Measurements from ENCODE around the gene DNAI2. TPM values are rescaled to one million over a fixed set of nuclear protein-coding genes. Genes with fewer than 3 reads are reported as not detected.

Gene DNAI2
- total RNA-seq, 1 donor from 2014 or later = not detected

- DNase-seq (ENCODE audit: low read depth) (no peak), FAIRE-seq (no peak)
- no peaks in the 10 kb centered on the region for H4K20me1 ChIP-seq (ENCODE audit: insufficient read depth, low read length)
- H3K36me3 ChIP-seq (ENCODE audit: insufficient read depth, low read length) = no peaks in the 10 kb centered on the region
- H3K27ac ChIP-seq (ENCODE audit: low read depth, low read length) = no peak overlapping the region
- peaks cover 5% of the 10 kb centered on the region for H3K9me3 Mint-ChIP-seq (ENCODE audit: unreplicated experiment)
- H3K9me3 ChIP-seq (ENCODE audit: insufficient read depth, low read depth, low read length) = no peaks in the 10 kb centered on the region
- H3K4me3 Mint-ChIP-seq (ENCODE audit: unreplicated experiment) = no peak overlapping the region
- H3K9ac ChIP-seq (ENCODE audit: low read length) = no peak overlapping the region
- H3K36me3 Mint-ChIP-seq (ENCODE audit: low read depth, unreplicated experiment) = peaks cover 13% of the 10 kb centered on the region
- TF ChIP-seq EZH2 (IDR thresholded peaks at IDR 0.05; ENCODE audit: insufficient read depth, low read length) = no peak
- TF ChIP-seq, protein P1, sequence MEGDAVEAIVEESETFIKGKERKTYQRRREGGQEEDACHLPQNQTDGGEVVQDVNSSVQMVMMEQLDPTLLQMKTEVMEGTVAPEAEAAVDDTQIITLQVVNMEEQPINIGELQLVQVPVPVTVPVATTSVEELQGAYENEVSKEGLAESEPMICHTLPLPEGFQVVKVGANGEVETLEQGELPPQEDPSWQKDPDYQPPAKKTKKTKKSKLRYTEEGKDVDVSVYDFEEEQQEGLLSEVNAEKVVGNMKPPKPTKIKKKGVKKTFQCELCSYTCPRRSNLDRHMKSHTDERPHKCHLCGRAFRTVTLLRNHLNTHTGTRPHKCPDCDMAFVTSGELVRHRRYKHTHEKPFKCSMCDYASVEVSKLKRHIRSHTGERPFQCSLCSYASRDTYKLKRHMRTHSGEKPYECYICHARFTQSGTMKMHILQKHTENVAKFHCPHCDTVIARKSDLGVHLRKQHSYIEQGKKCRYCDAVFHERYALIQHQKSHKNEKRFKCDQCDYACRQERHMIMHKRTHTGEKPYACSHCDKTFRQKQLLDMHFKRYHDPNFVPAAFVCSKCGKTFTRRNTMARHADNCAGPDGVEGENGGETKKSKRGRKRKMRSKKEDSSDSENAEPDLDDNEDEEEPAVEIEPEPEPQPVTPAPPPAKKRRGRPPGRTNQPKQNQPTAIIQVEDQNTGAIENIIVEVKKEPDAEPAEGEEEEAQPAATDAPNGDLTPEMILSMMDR (IDR thresholded peaks at IDR 0.05; ENCODE audit: insufficient read depth, low read depth, low read length) = no peak
- H3K4me2 ChIP-seq (ENCODE audit: low read length) = no peak overlapping the region
- H3K4me1 Mint-ChIP-seq (ENCODE audit: low read depth, unreplicated experiment) = no peaks in the 10 kb centered on the region
- no peak overlapping the region for H2AFZ ChIP-seq (ENCODE audit: low read depth, low read length)
- no peak overlapping the region for H3K4me3 ChIP-seq (ENCODE audit: insufficient read depth, low read depth, low read length)
- no peaks in the 10 kb centered on the region for H3K4me1 ChIP-seq (ENCODE audit: insufficient read depth, low read length)
- H3K79me2 ChIP-seq (ENCODE audit: insufficient read depth, low read length) = no peaks in the 10 kb centered on the region
- peaks cover 14% of the 10 kb centered on the region for H3K27me3 Mint-ChIP-seq (ENCODE audit: low read depth, unreplicated experiment)
- no peak overlapping the region for H3K27ac Mint-ChIP-seq (ENCODE audit: unreplicated experiment)
- no peaks in the 10 kb centered on the region for H3K27me3 ChIP-seq (ENCODE audit: insufficient read depth, low read length)
Measured at GRCh38 chr17:74251051-74251450, 23.0 kb upstream of the DNAI2 start.

GRCh38 chr17:74251569-74251968, 22.5 kb upstream of the DNAI2 start:
- Histone ChIP-seq H3K27me3 (ENCODE audit: insufficient read depth, low read length) (no peaks in the 10 kb centered on the region), H4K20me1 (ENCODE audit: insufficient read depth, low read length) (no peaks in the 10 kb centered on the region), H3K36me3 (ENCODE audit: insufficient read depth, low read length) (no peaks in the 10 kb centered on the region), H3K9me3 (ENCODE audit: insufficient read depth, low read depth, low read length) (no peaks in the 10 kb centered on the region), H3K4me3 (ENCODE audit: insufficient read depth, low read depth, low read length) (no peak overlapping the region), H3K27ac (ENCODE audit: low read depth, low read length) (no peak overlapping the region), H3K4me1 (ENCODE audit: insufficient read depth, low read length) (no peaks in the 10 kb centered on the region), H3K9ac (ENCODE audit: low read length) (no peak overlapping the region), H3K4me2 (ENCODE audit: low read length) (no peak overlapping the region), H2AFZ (ENCODE audit: low read depth, low read length) (no peak overlapping the region), H3K79me2 (ENCODE audit: insufficient read depth, low read length) (no peaks in the 10 kb centered on the region)
- Mint-ChIP-seq H3K4me1 (ENCODE audit: low read depth, unreplicated experiment) (no peaks in the 10 kb centered on the region), H3K27ac (ENCODE audit: unreplicated experiment) (no peak overlapping the region), H3K36me3 (ENCODE audit: low read depth, unreplicated experiment) (peaks cover 12% of the 10 kb centered on the region), H3K4me3 (ENCODE audit: unreplicated experiment) (no peak overlapping the region), H3K9me3 (ENCODE audit: unreplicated experiment) (peaks cover 2% of the 10 kb centered on the region), H3K27me3 (ENCODE audit: low read depth, unreplicated experiment) (peaks cover 14% of the 10 kb centered on the region)
- TF ChIP-seq, protein P1 (IDR thresholded peaks at IDR 0.05; ENCODE audit: insufficient read depth, low read depth, low read length) = no peak
- TF ChIP-seq EZH2 (IDR thresholded peaks at IDR 0.05; ENCODE audit: insufficient read depth, low read length) = no peak
- DNase-seq (ENCODE audit: low read depth) (no peak), FAIRE-seq (no peak)

DNA sequence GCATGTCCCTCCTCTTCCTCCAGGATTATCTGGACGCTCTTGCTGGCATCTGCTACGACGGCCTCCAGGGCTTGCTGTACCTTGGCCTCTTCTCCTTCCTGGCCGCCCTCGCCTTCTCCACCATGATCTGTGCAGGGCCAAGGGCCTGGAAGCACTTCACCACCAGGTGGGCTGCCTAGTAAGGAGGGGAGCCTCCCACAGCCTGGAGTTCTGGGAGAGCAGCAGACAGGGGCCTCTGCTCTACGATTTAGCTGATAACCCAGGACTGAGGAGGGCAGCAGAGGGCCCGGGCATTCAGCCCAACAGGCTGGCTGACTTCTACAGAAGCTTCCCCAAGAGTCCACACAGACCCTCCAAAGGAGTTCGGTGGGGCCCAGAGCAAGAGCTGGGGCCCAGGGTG, 21.8 kb upstream of the DNAI2 start:
- no peak for TF ChIP-seq EZH2 (IDR thresholded peaks at IDR 0.05; ENCODE audit: insufficient read depth, low read length)
- TF ChIP-seq, protein P1 (IDR thresholded peaks at IDR 0.05; ENCODE audit: insufficient read depth, low read depth, low read length) = no peak
- H3K27ac Mint-ChIP-seq (ENCODE audit: unreplicated experiment) = no peak overlapping the region

More for the DNA sequence above, 21.8 kb upstream of the DNAI2 start:
- Histone ChIP-seq H3K27me3 (ENCODE audit: insufficient read depth, low read length) (no peaks in the 10 kb centered on the region), H4K20me1 (ENCODE audit: insufficient read depth, low read length) (no peaks in the 10 kb centered on the region), H2AFZ (ENCODE audit: low read depth, low read length) (no peak overlapping the region), H3K9ac (ENCODE audit: low read length) (no peak overlapping the region), H3K79me2 (ENCODE audit: insufficient read depth, low read length) (no peaks in the 10 kb centered on the region), H3K4me1 (ENCODE audit: insufficient read depth, low read length) (no peaks in the 10 kb centered on the region), H3K4me2 (ENCODE audit: low read length) (no peak overlapping the region), H3K9me3 (ENCODE audit: insufficient read depth, low read depth, low read length) (no peaks in the 10 kb centered on the region), H3K27ac (ENCODE audit: low read depth, low read length) (no peak overlapping the region), H3K36me3 (ENCODE audit: insufficient read depth, low read length) (no peaks in the 10 kb centered on the region), H3K4me3 (ENCODE audit: insufficient read depth, low read depth, low read length) (no peak overlapping the region)
- peaks cover 11% of the 10 kb centered on the region for H3K27me3 Mint-ChIP-seq (ENCODE audit: low read depth, unreplicated experiment)
- H3K36me3 Mint-ChIP-seq (ENCODE audit: low read depth, unreplicated experiment) = peaks cover 6% of the 10 kb centered on the region
- DNase-seq (ENCODE audit: low read depth) = no peak
- FAIRE-seq = no peak
- no peaks in the 10 kb centered on the region for H3K9me3 Mint-ChIP-seq (ENCODE audit: unreplicated experiment)
- H3K4me3 Mint-ChIP-seq (ENCODE audit: unreplicated experiment) = no peak overlapping the region
- H3K4me1 Mint-ChIP-seq (ENCODE audit: low read depth, unreplicated experiment) = no peaks in the 10 kb centered on the region

Measured in astrocyte (in vitro differentiated cells and primary cell).